HCT116 (cell line): ENCODE measurements around the gene CNOT2. TPM values are rescaled to one million over a fixed set of nuclear protein-coding genes. Genes with fewer than 3 reads are reported as not detected.

Experiments used
- ATAC-seq: fragments of 200-7000 bp; cut with Tn5 transposase; 2 replicates; pipeline ENCODE4 v1.9.1; 2020; ENCODE audit warnings: mild to moderate bottlenecking, moderate library complexity
- BruUV-seq: library from RNA; stranded (reverse); fragments of 400-500 nt; replicated peaks from 2 replicates; lab custom pipeline; 2021; lab: Mats Ljungman, UMichigan
- CTCF ChIA-PET: fragments of 300-600 bp; sonication (Branson Sonifier 250); formaldehyde crosslinking; loops from one replicate; lab custom pipeline; 2021; ENCODE audit warnings: antibody characterized with exemption; lab: Charles Lee
- POLR2A ChIA-PET: fragments of 300-600, 350-600 bp; sonication (Branson Sonifier 250); formaldehyde crosslinking; loops from one replicate; lab custom pipeline; 2021; ENCODE audit warnings: antibody characterized with exemption; lab: Charles Lee
- RAD21 ChIA-PET, 2 experiments: fragments of 300-600 bp; sonication (Branson Sonifier 250); formaldehyde crosslinking; loops; one replicate each; lab custom pipeline; 2023; ENCODE audit warnings: low total read pairs in 2 of 2; ENCODE audit not compliant: uncharacterized antibody in 2 of 2, unreplicated experiment in 2 of 2, low non-redundant PET in 1 of 2; lab: Charles Lee
- DNase-seq: peaks from one replicate; pipeline ENCODE4 v3.0.0-alpha.2; 2010; ENCODE audit warnings: low read depth, low spot score
- H2AFZ ChIP-seq: fragments of 200-600 bp; shearing (Covaris generic), sonication (generic); 2 replicates; pipeline ENCODE4 v1.6.1; 2017; ENCODE audit warnings: low read depth, mixed run types, mixed read lengths, antibody characterized with exemption, low read length; ENCODE audit not compliant: poor library complexity, severe bottlenecking
- H3K27ac ChIP-seq: 2 replicates; pipeline ENCODE4 v1.5.1; 2012; ENCODE audit warnings: low read depth, low read length
- H3K27me3 ChIP-seq: fragments of 200-600 bp; sonication (generic); 2 replicates; pipeline ENCODE4 v1.6.1; 2016; ENCODE audit warnings: mixed run types, low read length, mixed read lengths; ENCODE audit not compliant: insufficient read depth
- H3K36me3 ChIP-seq, 2 experiments: fragments of 200-500 bp in 1 of 2; fragments of 200-600 bp in 1 of 2; sonication (Bioruptor generic) in 1 of 2; sonication (generic) in 1 of 2; 2 replicates each; pipeline versions ENCODE4 v1.5.1 to v1.6.1; 2014 to 2016; ENCODE audit warnings: low read length in 2 of 2, inconsistent platforms in 1 of 2, mixed read lengths in 1 of 2, mixed run types in 1 of 2; ENCODE audit not compliant: insufficient read depth in 2 of 2, control insufficient read depth in 1 of 2
- H3K4me1 ChIP-seq, 2 experiments: fragments of 200-600 bp in 1 of 2; sonication (generic) in 1 of 2; 2 replicates each; pipeline versions ENCODE4 v1.5.1 to v1.6.1; 2012 to 2017; ENCODE audit warnings: low read length in 2 of 2, inconsistent platforms in 1 of 2, mild to moderate bottlenecking in 1 of 2, mixed read lengths in 1 of 2, mixed run types in 1 of 2, moderate library complexity in 1 of 2; ENCODE audit not compliant: insufficient read depth in 2 of 2, control insufficient read depth in 1 of 2
- H3K4me2 ChIP-seq: fragments of 200-600 bp; sonication (generic); 2 replicates; pipeline ENCODE4 v1.6.1; 2017; ENCODE audit warnings: mixed run types, low read length, mixed read lengths
- H3K4me3 ChIP-seq, 2 experiments: fragments of 200-600 bp in 1 of 2; sonication (generic) in 1 of 2; replicated peaks in 1 of 2; 2 replicates each; pipeline ENCODE4 v1.5.1; 2011 to 2016; ENCODE audit warnings: low read length in 2 of 2, control low read depth in 1 of 2, low read depth in 1 of 2, mild to moderate bottlenecking in 1 of 2, mixed read lengths in 1 of 2, mixed run types in 1 of 2
- H3K79me2 ChIP-seq: fragments of 200-600 bp; sonication (generic); 2 replicates; pipeline ENCODE4 v1.6.1; 2017; ENCODE audit warnings: mild to moderate bottlenecking, mixed run types, low read length, moderate library complexity, mixed read lengths; ENCODE audit not compliant: insufficient read depth
- H3K9ac ChIP-seq: fragments of 200-600 bp; sonication (generic); 2 replicates; pipeline ENCODE4 v1.6.1; 2016; ENCODE audit warnings: low read length, mixed read lengths
- H3K9me2 ChIP-seq: fragments of 200-600 bp; sonication (generic), shearing (Covaris generic); 2 replicates; pipeline ENCODE4 v1.6.1; 2017; ENCODE audit warnings: mixed run types, mild to moderate bottlenecking, moderate library complexity; ENCODE audit not compliant: insufficient read depth
- H3K9me3 ChIP-seq, 2 experiments: fragments of 200-500 bp in 1 of 2; fragments of 200-600 bp in 1 of 2; sonication (Bioruptor generic) in 1 of 2; sonication (generic) in 1 of 2; 2 replicates each; pipeline ENCODE4 v1.6.1; 2014 to 2017; ENCODE audit warnings: low read length in 2 of 2, mixed read lengths in 2 of 2, inconsistent platforms in 1 of 2, low read depth in 1 of 2, mild to moderate bottlenecking in 1 of 2, mixed run types in 1 of 2, moderate library complexity in 1 of 2; ENCODE audit not compliant: control insufficient read depth in 1 of 2, insufficient read depth in 1 of 2
- H4K20me1 ChIP-seq: fragments of 200-600 bp; sonication (generic), shearing (Covaris generic); 2 replicates; pipeline ENCODE4 v1.6.1; 2017; ENCODE audit warnings: mixed run types, mild to moderate bottlenecking, moderate library complexity; ENCODE audit not compliant: insufficient read depth
- CBX3 ChIP-seq: IDR thresholded peaks from 2 replicates; pipeline ENCODE4 v1.6.1; 2012; ENCODE audit warnings: low read depth
- CEBPB ChIP-seq: IDR thresholded peaks from 2 replicates; pipeline ENCODE4 v1.6.1; 2012; ENCODE audit warnings: low read depth
- EGR1 ChIP-seq: IDR thresholded peaks from 2 replicates; pipeline ENCODE4 v1.6.1; 2012; ENCODE audit warnings: low read depth
- EZH2 ChIP-seq: fragments of 200-600 bp; sonication (generic); IDR thresholded peaks from 2 replicates; pipeline ENCODE4 v1.6.1; 2017; ENCODE audit warnings: antibody characterized with exemption, mixed run types
- EZH2phosphoT487 ChIP-seq: fragments of 200-600 bp; IDR thresholded peaks from 2 replicates; pipeline ENCODE4 v1.6.1; 2018; ENCODE audit warnings: antibody characterized with exemption, borderline replicate concordance
- MAX ChIP-seq: IDR thresholded peaks from 2 replicates; pipeline ENCODE4 v1.6.1; 2012
- POLR2AphosphoS5 ChIP-seq: IDR thresholded peaks from 2 replicates; pipeline ENCODE4 v1.6.1; 2011; ENCODE audit warnings: mild to moderate bottlenecking, low read depth, low read length, moderate library complexity
- SRF ChIP-seq: IDR thresholded peaks from 2 replicates; pipeline ENCODE4 v1.6.1; 2012; ENCODE audit warnings: low read depth
- TCF7L2 ChIP-seq: IDR thresholded peaks from 2 replicates; pipeline ENCODE4 v1.7.0; 2011; ENCODE audit warnings: borderline replicate concordance, inconsistent platforms; ENCODE audit not compliant: insufficient read depth, insufficient read length; ENCODE audit errors: extremely low read depth
- YY1 ChIP-seq: IDR thresholded peaks from 2 replicates; pipeline ENCODE4 v1.6.1; 2011; ENCODE audit warnings: low read length, low read depth, moderate library complexity, mild to moderate bottlenecking; ENCODE audit not compliant: insufficient replicate concordance; ENCODE audit errors: extremely low read depth
- intact Hi-C: fragments of 100-400 bp; cut with micrococcal nuclease; formaldehyde crosslinking; loops from 2 replicates; pipeline ENCODE4 v1.10.0; 2022
- total RNA-seq: library from RNA; stranded (reverse); gene quantifications from one replicate; pipeline ENCODE4 v1.2.1, GENCODE V29; 2021; ENCODE audit not compliant: unreplicated experiment
- TF ChIP-seq, protein P1 (sequence below), 3 experiments: fragments of 200-600 bp in 1 of 3; sonication (generic) in 1 of 3; IDR thresholded peaks in 2 of 3; conservative IDR thresholded peaks in 1 of 3; 2 replicates each; pipeline ENCODE4 v1.5.1; 2012 to 2017; ENCODE audit warnings: low read depth in 2 of 3, low read length in 2 of 3, antibody characterized with exemption in 1 of 3, borderline replicate concordance in 1 of 3, control low read depth in 1 of 3, mild to moderate bottlenecking in 1 of 3, mixed read lengths in 1 of 3, mixed run types in 1 of 3, moderate library complexity in 1 of 3; ENCODE audit not compliant: insufficient read depth in 1 of 3
- TF ChIP-seq, protein P2 (sequence below): IDR thresholded peaks from 2 replicates; pipeline ENCODE4 v1.6.1; 2012; ENCODE audit warnings: low read depth

Gene CNOT2
- total RNA-seq, 1 experiment from 2014 or later: 58.7 TPM

DNA sequence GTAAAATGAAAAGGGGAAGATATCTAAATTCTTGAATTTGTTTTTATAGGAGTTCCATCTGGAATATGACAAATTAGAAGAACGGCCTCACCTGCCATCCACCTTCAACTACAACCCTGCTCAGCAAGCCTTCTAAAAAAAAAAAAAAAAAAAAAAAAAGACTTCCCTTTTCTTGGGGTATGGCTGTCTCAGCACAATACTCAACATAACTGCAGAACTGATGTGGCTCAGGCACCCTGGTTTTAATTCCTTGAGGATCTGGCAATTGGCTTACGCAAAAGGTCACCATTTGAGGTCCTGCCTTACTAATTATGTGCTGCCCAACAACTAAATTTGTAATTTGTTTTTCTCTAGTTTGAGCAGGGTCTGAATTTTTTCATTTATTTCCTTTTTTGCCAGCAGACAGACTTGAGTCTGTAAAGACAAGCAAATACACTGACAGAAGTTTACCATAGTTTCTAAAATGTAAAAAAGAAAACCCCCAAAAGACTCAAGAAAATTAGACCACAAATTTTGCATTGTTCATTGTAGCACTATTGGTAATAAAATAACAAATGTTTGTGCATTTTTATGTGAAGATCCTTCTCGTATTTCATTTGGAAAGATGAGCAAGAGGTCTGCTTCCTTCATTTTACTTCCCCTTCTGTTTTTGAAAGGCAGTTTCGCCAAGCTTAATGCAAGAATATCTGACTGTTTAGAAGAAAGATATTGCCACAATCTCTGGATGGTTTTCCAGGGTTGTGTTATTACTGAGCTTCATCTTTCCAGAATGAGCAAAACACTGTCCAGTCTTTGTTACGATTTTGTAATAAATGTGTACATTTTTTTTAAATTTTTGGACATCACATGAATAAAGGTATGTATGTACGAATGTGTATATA lies 110.8 kb downstream of the CNOT2 start:
- Histone ChIP-seq H3K9ac (no peak overlapping the region), H3K27ac (no peak overlapping the region), H3K27me3 (no peaks in the 10 kb centered on the region), H3K4me2 (no peak overlapping the region), H3K79me2 (no peaks in the 10 kb centered on the region), H3K4me1 (no peaks in the 10 kb centered on the region), H3K36me3 (peaks cover 0 to 13% of the 10 kb centered on the region in 2 experiments; a peak in 2 of 4 replicates), H3K9me3 (no peaks in the 10 kb centered on the region), H2AFZ (no peak overlapping the region), H3K4me3 (no peak overlapping the region), H3K9me2 (no peaks in the 10 kb centered on the region), H4K20me1 (no peaks in the 10 kb centered on the region)
- ChIA-PET CTCF (no interaction called here), POLR2A (no interaction called here), RAD21 (no interaction called here)
- no peak for DNase-seq
- TSS peak; percentile 5 for BruUV-seq
- TF ChIP-seq MAX (no peak), TCF7L2 (no peak), YY1 (no peak), EZH2phosphoT487 (no peak), POLR2AphosphoS5 (no peak), SRF (no peak), CBX3 (no peak)
- intact Hi-C loops: no loop called here
- no peak for ATAC-seq

- Histone ChIP-seq H3K27me3 (no peaks in the 10 kb centered on the region), H3K36me3 (peaks cover 0 to 13% of the 10 kb centered on the region in 2 experiments; a peak in 2 of 4 replicates), H3K4me1 (no peaks in the 10 kb centered on the region), H3K9me3 (no peaks in the 10 kb centered on the region), H2AFZ (no peak overlapping the region), H3K4me2 (no peak overlapping the region), H3K79me2 (no peaks in the 10 kb centered on the region), H3K9me2 (no peaks in the 10 kb centered on the region), H4K20me1 (no peaks in the 10 kb centered on the region), H3K27ac (no peak overlapping the region), H3K9ac (no peak overlapping the region), H3K4me3 (no peak overlapping the region)
- ATAC-seq (no peak), DNase-seq (no peak)
- POLR2A ChIA-PET: no interaction called here
- intact Hi-C loops: no loop called here
- CTCF ChIA-PET: no interaction called here
- no TSS peak for BruUV-seq
- RAD21 ChIA-PET: no interaction called here
- TF ChIP-seq, protein P1, sequence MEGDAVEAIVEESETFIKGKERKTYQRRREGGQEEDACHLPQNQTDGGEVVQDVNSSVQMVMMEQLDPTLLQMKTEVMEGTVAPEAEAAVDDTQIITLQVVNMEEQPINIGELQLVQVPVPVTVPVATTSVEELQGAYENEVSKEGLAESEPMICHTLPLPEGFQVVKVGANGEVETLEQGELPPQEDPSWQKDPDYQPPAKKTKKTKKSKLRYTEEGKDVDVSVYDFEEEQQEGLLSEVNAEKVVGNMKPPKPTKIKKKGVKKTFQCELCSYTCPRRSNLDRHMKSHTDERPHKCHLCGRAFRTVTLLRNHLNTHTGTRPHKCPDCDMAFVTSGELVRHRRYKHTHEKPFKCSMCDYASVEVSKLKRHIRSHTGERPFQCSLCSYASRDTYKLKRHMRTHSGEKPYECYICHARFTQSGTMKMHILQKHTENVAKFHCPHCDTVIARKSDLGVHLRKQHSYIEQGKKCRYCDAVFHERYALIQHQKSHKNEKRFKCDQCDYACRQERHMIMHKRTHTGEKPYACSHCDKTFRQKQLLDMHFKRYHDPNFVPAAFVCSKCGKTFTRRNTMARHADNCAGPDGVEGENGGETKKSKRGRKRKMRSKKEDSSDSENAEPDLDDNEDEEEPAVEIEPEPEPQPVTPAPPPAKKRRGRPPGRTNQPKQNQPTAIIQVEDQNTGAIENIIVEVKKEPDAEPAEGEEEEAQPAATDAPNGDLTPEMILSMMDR (IDR thresholded peaks at IDR 0.05 in 2 of 3, conservative IDR thresholded peaks at IDR 0.05 in 1 of 3; ENCODE audit: borderline replicate concordance in 1 of 3, insufficient read depth in 1 of 3, low read depth in 2 of 3, low read length in 2 of 3): no peak
- TF ChIP-seq EZH2phosphoT487 (no peak), YY1 (no peak), EZH2 (no peak), EGR1 (no peak), TCF7L2 (no peak), CEBPB (no peak), POLR2AphosphoS5 (no peak)
- TF ChIP-seq, protein P2, sequence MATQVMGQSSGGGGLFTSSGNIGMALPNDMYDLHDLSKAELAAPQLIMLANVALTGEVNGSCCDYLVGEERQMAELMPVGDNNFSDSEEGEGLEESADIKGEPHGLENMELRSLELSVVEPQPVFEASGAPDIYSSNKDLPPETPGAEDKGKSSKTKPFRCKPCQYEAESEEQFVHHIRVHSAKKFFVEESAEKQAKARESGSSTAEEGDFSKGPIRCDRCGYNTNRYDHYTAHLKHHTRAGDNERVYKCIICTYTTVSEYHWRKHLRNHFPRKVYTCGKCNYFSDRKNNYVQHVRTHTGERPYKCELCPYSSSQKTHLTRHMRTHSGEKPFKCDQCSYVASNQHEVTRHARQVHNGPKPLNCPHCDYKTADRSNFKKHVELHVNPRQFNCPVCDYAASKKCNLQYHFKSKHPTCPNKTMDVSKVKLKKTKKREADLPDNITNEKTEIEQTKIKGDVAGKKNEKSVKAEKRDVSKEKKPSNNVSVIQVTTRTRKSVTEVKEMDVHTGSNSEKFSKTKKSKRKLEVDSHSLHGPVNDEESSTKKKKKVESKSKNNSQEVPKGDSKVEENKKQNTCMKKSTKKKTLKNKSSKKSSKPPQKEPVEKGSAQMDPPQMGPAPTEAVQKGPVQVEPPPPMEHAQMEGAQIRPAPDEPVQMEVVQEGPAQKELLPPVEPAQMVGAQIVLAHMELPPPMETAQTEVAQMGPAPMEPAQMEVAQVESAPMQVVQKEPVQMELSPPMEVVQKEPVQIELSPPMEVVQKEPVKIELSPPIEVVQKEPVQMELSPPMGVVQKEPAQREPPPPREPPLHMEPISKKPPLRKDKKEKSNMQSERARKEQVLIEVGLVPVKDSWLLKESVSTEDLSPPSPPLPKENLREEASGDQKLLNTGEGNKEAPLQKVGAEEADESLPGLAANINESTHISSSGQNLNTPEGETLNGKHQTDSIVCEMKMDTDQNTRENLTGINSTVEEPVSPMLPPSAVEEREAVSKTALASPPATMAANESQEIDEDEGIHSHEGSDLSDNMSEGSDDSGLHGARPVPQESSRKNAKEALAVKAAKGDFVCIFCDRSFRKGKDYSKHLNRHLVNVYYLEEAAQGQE: no peak
Observed at GRCh38 chr12:70354787-70355186, 111.6 kb downstream of the CNOT2 start.
